ENCODE data around the gene MYADML2.

GRCh38 chr17:81929253-81930141 is 17.5 kb downstream of the MYADML2 start:
- TF ChIP-seq CTCF (IDR thresholded peaks at IDR 0.05) (no peak), POLR2A (IDR thresholded peaks at IDR 0.05) (no peak)

All from Peyer's patch (tissue), 4 donors.